ENCODE data around the gene GCNA.

DNA sequence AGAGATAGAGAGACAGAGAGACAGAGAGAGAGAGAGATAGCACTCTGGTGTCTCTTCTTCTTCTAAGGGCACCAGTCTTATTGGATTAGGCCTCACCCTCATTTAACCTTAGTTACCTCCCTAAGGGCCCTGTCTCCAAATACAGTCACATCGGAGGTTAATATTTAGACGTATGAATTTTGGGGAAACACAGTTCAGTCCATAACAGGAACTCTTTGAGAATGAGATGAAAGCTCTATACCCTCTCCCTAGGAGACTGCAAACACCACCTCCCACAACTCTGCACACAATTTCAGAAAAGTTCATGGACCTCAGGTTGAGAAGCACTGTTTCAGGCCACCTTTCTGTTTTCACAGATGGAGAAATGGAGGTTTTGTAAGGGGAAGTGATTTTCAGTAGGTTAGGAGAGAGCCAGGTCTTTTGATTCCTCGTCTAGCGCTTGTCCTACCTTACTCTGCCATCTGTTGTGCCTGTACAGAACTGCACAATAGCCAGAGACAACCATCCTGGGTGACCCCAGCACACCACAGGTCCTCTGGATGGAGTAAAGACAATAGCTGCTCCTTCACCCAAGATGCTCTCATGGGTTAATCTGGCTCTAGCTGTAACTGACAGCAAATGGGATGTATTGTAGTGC, 72.2 kb downstream of the GCNA start:
- TF ChIP-seq EZH2 (IDR thresholded peaks at IDR 0.05), result no peak
- TF ChIP-seq POLR2AphosphoS5 (IDR thresholded peaks at IDR 0.05; ENCODE audit: borderline replicate concordance, low read depth, low read length), result no peak
- TF ChIP-seq FOXP2 (optimal IDR thresholded peaks at IDR 0.05; ENCODE audit: control extremely low read depth, extremely low read length, insufficient read depth), result no peak
